H9 (cell line): ENCODE results near the gene TBCC. TPM values are rescaled to one million over a fixed set of nuclear protein-coding genes. Genes with fewer than 3 reads are reported as not detected.

ENCODE experiments used
- DNase-seq: peaks from one replicate; pipeline ENCODE4 v3.0.0-alpha.2; 2017
- H2AFZ ChIP-seq: one replicate; pipeline ENCODE4 v1.6.1; 2013; ENCODE audit warnings: mild to moderate bottlenecking, low read length, control low read depth, moderate library complexity
- H2AK5ac ChIP-seq: 2 replicates; pipeline ENCODE4 v1.6.1; 2013; ENCODE audit warnings: low read length, control low read depth, mixed read lengths; ENCODE audit not compliant: insufficient read length
- H2BK120ac ChIP-seq: one replicate; pipeline ENCODE4 v1.6.1; 2013; ENCODE audit warnings: low read depth, mild to moderate bottlenecking, low read length, control low read depth, inconsistent platforms; ENCODE audit not compliant: poor library complexity, severe bottlenecking
- H2BK12ac ChIP-seq: 2 replicates; pipeline ENCODE4 v1.6.1; 2013; ENCODE audit warnings: low read length, control low read depth, mixed read lengths, low read depth; ENCODE audit not compliant: insufficient read length
- H2BK15ac ChIP-seq: 2 replicates; pipeline ENCODE4 v1.6.1; 2013; ENCODE audit warnings: low read depth, low read length, control low read depth
- H2BK20ac ChIP-seq: one replicate; pipeline ENCODE4 v1.6.1; 2013; ENCODE audit warnings: low read depth, mild to moderate bottlenecking, low read length, control low read depth, inconsistent platforms; ENCODE audit not compliant: poor library complexity, severe bottlenecking
- H2BK5ac ChIP-seq: 2 replicates; pipeline ENCODE4 v1.6.1; 2013; ENCODE audit warnings: low read length, control low read depth, mixed read lengths; ENCODE audit not compliant: insufficient read length
- H3K14ac ChIP-seq: 2 replicates; pipeline ENCODE4 v1.6.1; 2013; ENCODE audit warnings: low read length, control low read depth; ENCODE audit not compliant: insufficient read depth
- H3K18ac ChIP-seq: 2 replicates; pipeline ENCODE4 v1.6.1; 2013; ENCODE audit warnings: low read depth, mild to moderate bottlenecking, mixed read lengths, low read length, control low read depth; ENCODE audit not compliant: insufficient read length
- H3K23ac ChIP-seq: 2 replicates; pipeline ENCODE4 v1.6.1; 2013; ENCODE audit warnings: low read length, control low read depth, mixed read lengths, low read depth; ENCODE audit not compliant: insufficient read length
- H3K23me2 ChIP-seq: 2 replicates; pipeline ENCODE4 v1.6.1; 2013; ENCODE audit warnings: low read depth, mild to moderate bottlenecking, mixed read lengths, low read length, control low read depth; ENCODE audit not compliant: insufficient read length, poor library complexity, severe bottlenecking
- H3K27ac ChIP-seq: 2 replicates; pipeline ENCODE4 v1.5.1; 2013; ENCODE audit warnings: low read length, control low read depth, mixed read lengths, low read depth; ENCODE audit not compliant: insufficient read length
- H3K27me3 ChIP-seq: 2 replicates; pipeline ENCODE4 v1.6.1; 2013; ENCODE audit warnings: low read length, control low read depth, inconsistent platforms; ENCODE audit not compliant: insufficient read depth
- H3K4ac ChIP-seq: 2 replicates; pipeline ENCODE4 v1.6.1; 2013; ENCODE audit warnings: low read depth, mild to moderate bottlenecking, control low read depth, inconsistent platforms, low read length, moderate library complexity
- H3K4me1 ChIP-seq: 2 replicates; pipeline ENCODE4 v1.6.1; 2013; ENCODE audit warnings: low read length, control low read depth, inconsistent platforms; ENCODE audit not compliant: insufficient read depth
- H3K4me2 ChIP-seq: 2 replicates; pipeline ENCODE4 v1.6.1; 2013; ENCODE audit warnings: low read length, control low read depth, mixed read lengths; ENCODE audit not compliant: insufficient read length, insufficient read depth
- H3K56ac ChIP-seq: 2 replicates; pipeline ENCODE4 v1.6.1; 2013; ENCODE audit warnings: low read depth, mild to moderate bottlenecking, mixed read lengths, low read length, control low read depth; ENCODE audit not compliant: insufficient read length
- H3K79me1 ChIP-seq: 2 replicates; pipeline ENCODE4 v1.6.1; 2013; ENCODE audit warnings: low read depth, mild to moderate bottlenecking, moderate library complexity, low read length, control low read depth, inconsistent platforms; ENCODE audit not compliant: insufficient read depth, poor library complexity, severe bottlenecking
- H3K79me2 ChIP-seq: 2 replicates; pipeline ENCODE4 v1.6.1; 2013; ENCODE audit warnings: low read length, control low read depth, inconsistent platforms; ENCODE audit not compliant: insufficient read depth
- H3K9ac ChIP-seq: 2 replicates; pipeline ENCODE4 v1.6.1; 2013; ENCODE audit warnings: low read length, control low read depth, mixed read lengths; ENCODE audit not compliant: insufficient read length; ENCODE audit errors: extremely low read depth
- H3K9me3 ChIP-seq: one replicate; pipeline ENCODE4 v1.6.1; 2013; ENCODE audit warnings: low read depth, low read length, inconsistent platforms; ENCODE audit not compliant: control insufficient read depth
- H3T11ph ChIP-seq: one replicate; pipeline ENCODE4 v1.6.1; 2013; ENCODE audit warnings: mild to moderate bottlenecking, low read length, control low read depth, inconsistent platforms
- H4K20me1 ChIP-seq: one replicate; pipeline ENCODE4 v1.6.1; 2013; ENCODE audit not compliant: control insufficient read depth, insufficient read length, insufficient read depth
- H4K5ac ChIP-seq: 2 replicates; pipeline ENCODE4 v1.6.1; 2013; ENCODE audit warnings: low read depth, mild to moderate bottlenecking, mixed read lengths, low read length, control low read depth; ENCODE audit not compliant: insufficient read length
- H4K8ac ChIP-seq: replicated peaks from 2 replicates; pipeline ENCODE4 v1.6.1; 2013; ENCODE audit warnings: low read length, control low read depth, mixed read lengths, low read depth; ENCODE audit not compliant: insufficient read length
- H4K91ac ChIP-seq: 2 replicates; pipeline ENCODE4 v1.6.1; 2013; ENCODE audit warnings: low read depth, mild to moderate bottlenecking, moderate library complexity, mixed read lengths, low read length, control low read depth; ENCODE audit not compliant: insufficient read length
- H3K27ac Mint-ChIP-seq, 3 experiments: 2 replicates in 2 of 3; 3 replicates in 1 of 3; pipeline ENCODE4 v1.8.0; 2020 to 2021; ENCODE audit warnings: mixed read lengths in 3 of 3, mild to moderate bottlenecking in 1 of 3, moderate library complexity in 1 of 3
- H3K27me3 Mint-ChIP-seq: 2 replicates; pipeline ENCODE4 v1.8.0; 2021; ENCODE audit warnings: low read depth, mild to moderate bottlenecking, moderate library complexity, mixed read lengths
- H3K36me3 Mint-ChIP-seq, 3 experiments: 2 replicates in 2 of 3; 3 replicates in 1 of 3; pipeline ENCODE4 v1.8.0; 2020 to 2021; ENCODE audit warnings: low read depth in 3 of 3, mixed read lengths in 3 of 3; ENCODE audit not compliant: insufficient read depth in 1 of 3
- H3K4me1 Mint-ChIP-seq, 2 experiments: 2 replicates each; pipeline ENCODE4 v1.8.0; 2020; ENCODE audit warnings: mixed read lengths in 2 of 2
- H3K4me3 Mint-ChIP-seq, 2 experiments: 2 replicates in 1 of 2; 3 replicates in 1 of 2; pipeline ENCODE4 v1.8.0; 2020 to 2021; ENCODE audit warnings: mild to moderate bottlenecking in 2 of 2, mixed read lengths in 2 of 2, moderate library complexity in 1 of 2
- H3K9me3 Mint-ChIP-seq, 2 experiments: 2 replicates in 1 of 2; 3 replicates in 1 of 2; pipeline ENCODE4 v1.8.0; 2020; ENCODE audit warnings: mild to moderate bottlenecking in 2 of 2, mixed read lengths in 2 of 2, moderate library complexity in 1 of 2
- WGBS: extraction: QIAGEN DNeasy Blood & Tissue Kit; methylation state at CpG from one replicate; pipeline ENCODE4 v1.1.7; 2013; ENCODE audit warnings: missing lambda C conversion rate, low lambda C conversion rate, mixed read lengths; ENCODE audit not compliant: insufficient read length; ENCODE audit errors: extremely low coverage; 5-methylcytosine and 5-hydroxymethylcytosine counted together
- total RNA-seq: library from RNA; stranded (reverse); gene quantifications from 2 replicates; pipeline ENCODE4 v1.2.1, GENCODE V29; 2021
- TF ChIP-seq, protein P1 (sequence below): fragments of 200-600 bp; sonication (generic); conservative IDR thresholded peaks from 3 replicates; pipeline ENCODE4 v1.8.0; 2021; ENCODE audit warnings: antibody characterized with exemption, mild to moderate bottlenecking

TBCC gene
- total RNA-seq, 1 experiment from 2014 or later: 25.6 TPM

DNA sequence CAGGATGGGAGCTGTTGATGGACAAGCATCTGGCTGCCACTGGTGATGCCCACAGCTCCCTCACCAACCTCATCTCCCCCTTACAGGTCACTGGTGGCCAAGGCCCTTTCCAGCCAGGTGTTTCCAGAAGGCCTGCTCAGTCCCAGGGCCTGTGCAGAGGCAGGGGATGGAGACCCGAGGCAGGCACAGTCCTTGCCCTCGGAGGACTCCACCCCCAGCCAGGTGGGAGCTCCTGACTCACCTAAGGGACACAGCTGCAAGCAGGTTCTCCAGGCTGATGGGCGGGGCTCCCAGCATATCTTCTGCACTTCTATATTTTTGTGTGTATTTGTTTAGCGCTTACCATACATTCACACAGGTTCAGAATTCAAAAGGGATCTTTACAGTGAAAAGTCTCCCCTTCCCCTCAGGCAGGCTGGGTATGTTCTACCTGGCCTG, 40.9 kb downstream of the TBCC start:
- Histone ChIP-seq H3T11ph (no peak overlapping the region), H2BK20ac (no peak overlapping the region), H3K9ac (no peak overlapping the region), H2BK120ac (no peak overlapping the region), H3K23me2 (no peaks in the 10 kb centered on the region), H4K20me1 (no peaks in the 10 kb centered on the region), H3K27me3 (no peaks in the 10 kb centered on the region), H3K18ac (no peak overlapping the region), H4K8ac (no peak overlapping the region), H4K5ac (no peak overlapping the region), H3K79me2 (no peaks in the 10 kb centered on the region), H2BK15ac (no peak overlapping the region), H3K56ac (no peak overlapping the region), H2AK5ac (no peak overlapping the region), H4K91ac (no peak overlapping the region), H3K23ac (no peak overlapping the region), H2BK5ac (no peak overlapping the region), H2AFZ (no peak overlapping the region), H3K4ac (no peak overlapping the region), H3K4me2 (no peak overlapping the region), H3K4me1 (no peaks in the 10 kb centered on the region; the same call in 1 of the 2 replicates), H3K79me1 (no peaks in the 10 kb centered on the region), H2BK12ac (no peak overlapping the region), H3K14ac (no peak overlapping the region), H3K9me3 (no peaks in the 10 kb centered on the region), H3K27ac (no peak overlapping the region)
- TF ChIP-seq, protein P1, sequence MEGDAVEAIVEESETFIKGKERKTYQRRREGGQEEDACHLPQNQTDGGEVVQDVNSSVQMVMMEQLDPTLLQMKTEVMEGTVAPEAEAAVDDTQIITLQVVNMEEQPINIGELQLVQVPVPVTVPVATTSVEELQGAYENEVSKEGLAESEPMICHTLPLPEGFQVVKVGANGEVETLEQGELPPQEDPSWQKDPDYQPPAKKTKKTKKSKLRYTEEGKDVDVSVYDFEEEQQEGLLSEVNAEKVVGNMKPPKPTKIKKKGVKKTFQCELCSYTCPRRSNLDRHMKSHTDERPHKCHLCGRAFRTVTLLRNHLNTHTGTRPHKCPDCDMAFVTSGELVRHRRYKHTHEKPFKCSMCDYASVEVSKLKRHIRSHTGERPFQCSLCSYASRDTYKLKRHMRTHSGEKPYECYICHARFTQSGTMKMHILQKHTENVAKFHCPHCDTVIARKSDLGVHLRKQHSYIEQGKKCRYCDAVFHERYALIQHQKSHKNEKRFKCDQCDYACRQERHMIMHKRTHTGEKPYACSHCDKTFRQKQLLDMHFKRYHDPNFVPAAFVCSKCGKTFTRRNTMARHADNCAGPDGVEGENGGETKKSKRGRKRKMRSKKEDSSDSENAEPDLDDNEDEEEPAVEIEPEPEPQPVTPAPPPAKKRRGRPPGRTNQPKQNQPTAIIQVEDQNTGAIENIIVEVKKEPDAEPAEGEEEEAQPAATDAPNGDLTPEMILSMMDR: no peak
- Mint-ChIP-seq H3K27me3 (no peaks in the 10 kb centered on the region), H3K9me3 (no peaks in the 10 kb centered on the region), H3K36me3 (no peaks in the 10 kb centered on the region; a peak in 1 of 7 replicates), H3K4me1 (peaks cover 9 to 16% of the 10 kb centered on the region in 2 experiments), H3K27ac (no peak overlapping the region), H3K4me3 (no peak overlapping the region)
- WGBS: no CpG with 5 or more reads among the region's 4 CpGs
- peak; percentile 33 for DNase-seq
